Mesendoderm (in vitro differentiated cells): ENCODE results near the gene BIRC2.
A peak's percentile ranks its signal among the peaks of the same experiment; 100 is the strongest.

ENCODE experiments used
- DNase-seq: peaks from one replicate; pipeline ENCODE4 v3.0.0; 2013
- H2AK5ac ChIP-seq: 2 replicates; pipeline ENCODE4 v1.6.1; 2013; ENCODE audit warnings: low read length, inconsistent platforms
- H2BK120ac ChIP-seq: 2 replicates; pipeline ENCODE4 v1.6.1; 2013; ENCODE audit warnings: low read depth, mild to moderate bottlenecking, low read length, moderate library complexity, mixed read lengths
- H2BK15ac ChIP-seq: replicated peaks from 2 replicates; pipeline ENCODE4 v1.6.1; 2013; ENCODE audit warnings: low read depth, mild to moderate bottlenecking, moderate library complexity
- H2BK5ac ChIP-seq: 2 replicates; pipeline ENCODE4 v1.6.1; 2013; ENCODE audit warnings: low read length, inconsistent platforms
- H3K18ac ChIP-seq: 2 replicates; pipeline ENCODE4 v1.6.1; 2013; ENCODE audit warnings: mild to moderate bottlenecking, low read length, mixed read lengths
- H3K23ac ChIP-seq: one replicate; pipeline ENCODE4 v1.6.1; 2013; ENCODE audit warnings: low read length
- H3K27ac ChIP-seq: 2 replicates; pipeline ENCODE4 v1.5.1; 2013; ENCODE audit warnings: low read depth, mild to moderate bottlenecking, inconsistent platforms, low read length, moderate library complexity
- H3K27me3 ChIP-seq: 2 replicates; pipeline ENCODE4 v1.6.1; 2013; ENCODE audit warnings: low read length, control low read depth, mild to moderate bottlenecking, inconsistent platforms; ENCODE audit not compliant: insufficient read depth, poor library complexity
- H3K36me3 ChIP-seq: 2 replicates; pipeline ENCODE4 v1.6.1; 2013; ENCODE audit warnings: low read length, inconsistent platforms; ENCODE audit not compliant: control insufficient read depth, insufficient read depth
- H3K4ac ChIP-seq: one replicate; pipeline ENCODE4 v1.6.1; 2013; ENCODE audit warnings: low read depth, mild to moderate bottlenecking, low read length, moderate library complexity
- H3K4me1 ChIP-seq: 2 replicates; pipeline ENCODE4 v1.6.1; 2013; ENCODE audit warnings: low read depth, low read length, inconsistent platforms; ENCODE audit not compliant: control insufficient read depth
- H3K4me2 ChIP-seq: 2 replicates; pipeline ENCODE4 v1.6.1; 2013; ENCODE audit warnings: low read length
- H3K4me3 ChIP-seq: 2 replicates; pipeline ENCODE4 v1.5.1; 2013; ENCODE audit warnings: mild to moderate bottlenecking, low read length
- H3K56ac ChIP-seq: one replicate; pipeline ENCODE4 v1.6.1; 2013; ENCODE audit warnings: low read length
- H3K79me1 ChIP-seq: 2 replicates; pipeline ENCODE4 v1.6.1; 2013; ENCODE audit warnings: low read length, inconsistent platforms
- H3K79me2 ChIP-seq: 2 replicates; pipeline ENCODE4 v1.6.1; 2013; ENCODE audit warnings: mild to moderate bottlenecking, low read length; ENCODE audit not compliant: control insufficient read depth, insufficient read depth
- H3K9ac ChIP-seq: 2 replicates; pipeline ENCODE4 v1.6.1; 2013; ENCODE audit warnings: low read length, inconsistent platforms
- H4K5ac ChIP-seq: one replicate; pipeline ENCODE4 v1.6.1; 2013; ENCODE audit warnings: low read length
- H4K8ac ChIP-seq: one replicate; pipeline ENCODE4 v1.6.1; 2013; ENCODE audit warnings: low read depth, mild to moderate bottlenecking, control low read depth, low read length, moderate library complexity
- WGBS: extraction: QIAGEN DNeasy Blood & Tissue Kit; methylation state at CpG from one replicate; pipeline ENCODE4 v1.1.7; 2013; ENCODE audit warnings: low lambda C conversion rate, missing lambda C conversion rate; ENCODE audit not compliant: insufficient coverage; ENCODE audit errors: extremely low coverage; 5-methylcytosine and 5-hydroxymethylcytosine counted together

Gene BIRC2

DNA sequence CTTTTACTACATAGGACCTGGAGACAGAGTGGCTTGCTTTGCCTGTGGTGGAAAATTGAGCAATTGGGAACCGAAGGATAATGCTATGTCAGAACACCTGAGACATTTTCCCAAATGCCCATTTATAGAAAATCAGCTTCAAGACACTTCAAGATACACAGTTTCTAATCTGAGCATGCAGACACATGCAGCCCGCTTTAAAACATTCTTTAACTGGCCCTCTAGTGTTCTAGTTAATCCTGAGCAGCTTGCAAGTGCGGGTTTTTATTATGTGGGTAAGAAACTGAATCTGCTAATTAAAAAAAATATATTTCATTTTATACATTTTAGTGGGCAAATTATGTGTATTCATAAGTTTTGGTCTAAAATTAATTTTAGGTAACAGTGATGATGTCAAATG is 21.9 kb upstream of the BIRC2 start:
- Histone ChIP-seq H3K4me3 (no peak overlapping the region), H4K8ac (no peak overlapping the region), H3K79me1 (no peaks in the 10 kb centered on the region), H3K79me2 (no peaks in the 10 kb centered on the region), H3K27ac (no peak overlapping the region), H2BK120ac (no peak overlapping the region), H3K4ac (no peak overlapping the region), H3K23ac (no peak overlapping the region), H3K27me3 (no peaks in the 10 kb centered on the region), H4K5ac (no peak overlapping the region), H2AK5ac (no peak overlapping the region), H2BK5ac (no peak overlapping the region), H3K36me3 (no peaks in the 10 kb centered on the region), H3K4me1 (no peaks in the 10 kb centered on the region), H3K4me2 (no peak overlapping the region), H2BK15ac (no peak overlapping the region), H3K18ac (no peak overlapping the region), H3K9ac (no peak overlapping the region), H3K56ac (no peak overlapping the region)
- peak; percentile 5 for DNase-seq
- WGBS = no CpG with 5 or more reads among the region's 3 CpGs

DNA sequence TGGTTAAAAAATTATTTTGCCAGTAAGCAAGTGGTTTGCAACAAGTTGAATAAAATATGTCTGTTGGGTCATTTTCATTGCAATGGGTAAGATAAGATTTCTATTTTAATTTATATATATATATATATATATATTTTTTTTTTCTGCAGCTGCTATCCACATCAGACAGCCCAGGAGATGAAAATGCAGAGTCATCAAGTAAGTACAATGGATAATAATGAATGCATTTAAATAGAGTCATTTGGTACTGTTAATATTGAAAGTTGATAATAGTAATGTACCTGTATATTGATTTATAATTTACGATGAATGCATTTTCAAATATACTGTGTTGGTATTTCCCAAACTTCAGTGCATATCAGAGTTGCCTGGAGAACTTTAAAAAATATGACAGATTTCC is 18.3 kb upstream of the BIRC2 start:
- H3K23ac ChIP-seq = no peak overlapping the region
- no peaks in the 10 kb centered on the region for H3K79me2 ChIP-seq
- no peaks in the 10 kb centered on the region for H3K27me3 ChIP-seq
- no peak overlapping the region for H3K4ac ChIP-seq
- no peak overlapping the region for H3K4me3 ChIP-seq
- H3K79me1 ChIP-seq = no peaks in the 10 kb centered on the region
- no peak overlapping the region for H4K5ac ChIP-seq
- no peaks in the 10 kb centered on the region for H3K4me1 ChIP-seq
- no peak overlapping the region for H2AK5ac ChIP-seq
- H3K36me3 ChIP-seq = no peaks in the 10 kb centered on the region
- no peak overlapping the region for H3K18ac ChIP-seq
- H3K27ac ChIP-seq = no peak overlapping the region
- H4K8ac ChIP-seq = no peak overlapping the region
- WGBS = 100% methylated on average over 1 of the region's 1 CpG
- no peak overlapping the region for H2BK5ac ChIP-seq
- H3K4me2 ChIP-seq = no peak overlapping the region
- H3K56ac ChIP-seq = no peak overlapping the region
- no peak overlapping the region for H2BK120ac ChIP-seq
- DNase-seq = no peak
- H2BK15ac ChIP-seq = no peak overlapping the region
- H3K9ac ChIP-seq = no peak overlapping the region

DNA sequence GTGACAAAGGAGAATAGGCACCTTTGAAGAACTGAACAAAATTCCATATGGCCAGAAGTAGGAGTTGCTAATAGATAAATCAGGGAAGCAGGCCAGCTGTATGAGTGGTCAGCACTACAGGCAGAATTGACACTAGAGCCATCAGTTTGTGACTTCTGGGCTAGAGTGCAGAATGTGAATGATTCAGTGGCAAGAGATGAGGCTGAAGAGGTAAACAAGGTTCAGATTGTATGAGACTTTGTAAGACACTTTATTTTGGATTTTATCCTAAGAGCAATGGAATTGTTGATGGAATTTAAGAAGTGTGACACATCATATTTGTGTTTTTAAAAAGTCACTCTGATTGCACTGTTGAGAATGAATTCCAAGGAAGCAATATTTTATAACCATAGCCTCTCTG is 16.8 kb upstream of the BIRC2 start:
- Histone ChIP-seq H3K56ac (no peak overlapping the region), H3K27ac (no peak overlapping the region), H3K4me3 (no peak overlapping the region)

DNA sequence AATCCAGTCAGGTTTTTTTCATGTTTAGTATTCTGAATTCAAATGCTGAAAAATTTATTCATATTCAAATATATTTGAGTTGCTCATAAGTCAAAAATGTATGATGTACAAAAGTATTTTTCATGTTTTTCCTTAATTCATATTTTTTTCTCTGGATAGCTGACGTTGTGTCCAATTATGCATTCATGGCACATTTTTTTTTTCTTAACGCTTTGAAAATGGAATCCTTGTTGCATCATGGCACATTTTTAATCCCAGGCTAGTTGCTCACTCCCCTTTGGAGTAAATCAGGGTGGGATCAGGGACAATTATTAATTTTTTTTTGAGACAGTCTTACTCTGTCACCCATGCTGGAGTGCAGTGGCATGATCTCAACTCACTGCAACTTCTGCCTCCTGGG is 15.7 kb upstream of the BIRC2 start:
- whole genome bisulfite sequencing = no CpG with 5 or more reads among the region's 2 CpGs
- H4K8ac ChIP-seq = no peak overlapping the region
- no peak overlapping the region for H2BK15ac ChIP-seq
- H4K5ac ChIP-seq = no peak overlapping the region
- H3K4me2 ChIP-seq = no peak overlapping the region
- no peaks in the 10 kb centered on the region for H3K79me1 ChIP-seq
- H2BK120ac ChIP-seq = no peak overlapping the region
- no peaks in the 10 kb centered on the region for H3K4me1 ChIP-seq
- H3K23ac ChIP-seq = no peak overlapping the region
- no peak overlapping the region for H3K9ac ChIP-seq
- H3K56ac ChIP-seq = no peak overlapping the region
- no peak overlapping the region for H3K4ac ChIP-seq
- H2BK5ac ChIP-seq = no peak overlapping the region
- no peaks in the 10 kb centered on the region for H3K79me2 ChIP-seq
- no peak overlapping the region for H3K18ac ChIP-seq
- H3K4me3 ChIP-seq = no peak overlapping the region
- no peak overlapping the region for H3K27ac ChIP-seq
- H3K36me3 ChIP-seq = no peaks in the 10 kb centered on the region
- no peaks in the 10 kb centered on the region for H3K27me3 ChIP-seq
- no peak for DNase-seq
- H2AK5ac ChIP-seq = no peak overlapping the region

More for the DNA sequence above, 16.8 kb upstream of the BIRC2 start:
- no peak overlapping the region for H3K18ac ChIP-seq
- H3K79me1 ChIP-seq = no peaks in the 10 kb centered on the region
- H2BK5ac ChIP-seq = no peak overlapping the region
- H3K9ac ChIP-seq = no peak overlapping the region
- H2BK15ac ChIP-seq = no peak overlapping the region
- no peak overlapping the region for H3K4me2 ChIP-seq
- H3K27me3 ChIP-seq = no peaks in the 10 kb centered on the region
- H3K4me1 ChIP-seq = no peaks in the 10 kb centered on the region
- no peak overlapping the region for H2BK120ac ChIP-seq
- no peak overlapping the region for H3K4ac ChIP-seq
- H3K79me2 ChIP-seq = no peaks in the 10 kb centered on the region
- no peak for DNase-seq
- no peak overlapping the region for H4K8ac ChIP-seq
- H3K23ac ChIP-seq = no peak overlapping the region
- H2AK5ac ChIP-seq = no peak overlapping the region
- no peak overlapping the region for H4K5ac ChIP-seq
- H3K36me3 ChIP-seq = no peaks in the 10 kb centered on the region

DNA sequence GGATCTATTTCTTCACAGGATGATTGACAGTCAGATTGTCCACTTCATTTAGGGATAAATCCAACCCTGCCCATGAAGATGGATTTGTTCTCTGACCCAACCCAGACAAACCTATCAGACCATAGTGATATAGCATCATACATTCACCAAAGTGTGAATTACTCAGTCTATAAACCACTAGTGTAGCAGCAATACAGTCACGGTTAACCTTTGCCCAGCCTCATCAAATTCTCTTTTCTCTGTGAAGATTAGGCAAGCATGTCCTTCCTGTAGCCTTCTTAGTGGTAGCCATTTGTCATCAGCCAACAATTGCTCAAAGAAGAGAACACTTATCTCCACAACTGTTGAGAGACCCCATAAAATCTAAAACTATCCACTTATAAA is 14.4 kb upstream of the BIRC2 start:
- Histone ChIP-seq H3K9ac (no peak overlapping the region), H4K8ac (no peak overlapping the region), H2AK5ac (no peak overlapping the region), H3K4me3 (no peak overlapping the region), H3K27ac (no peak overlapping the region), H3K23ac (no peak overlapping the region), H3K79me1 (no peaks in the 10 kb centered on the region), H2BK15ac (no peak overlapping the region), H3K4me2 (no peak overlapping the region), H3K36me3 (no peaks in the 10 kb centered on the region), H3K4ac (no peak overlapping the region), H3K27me3 (no peaks in the 10 kb centered on the region), H2BK120ac (no peak overlapping the region), H3K18ac (no peak overlapping the region), H3K79me2 (no peaks in the 10 kb centered on the region), H2BK5ac (no peak overlapping the region), H3K4me1 (no peaks in the 10 kb centered on the region), H4K5ac (no peak overlapping the region), H3K56ac (no peak overlapping the region)
- WGBS = no CpG with 5 or more reads among the region's 1 CpG
- DNase-seq = no peak

DNA sequence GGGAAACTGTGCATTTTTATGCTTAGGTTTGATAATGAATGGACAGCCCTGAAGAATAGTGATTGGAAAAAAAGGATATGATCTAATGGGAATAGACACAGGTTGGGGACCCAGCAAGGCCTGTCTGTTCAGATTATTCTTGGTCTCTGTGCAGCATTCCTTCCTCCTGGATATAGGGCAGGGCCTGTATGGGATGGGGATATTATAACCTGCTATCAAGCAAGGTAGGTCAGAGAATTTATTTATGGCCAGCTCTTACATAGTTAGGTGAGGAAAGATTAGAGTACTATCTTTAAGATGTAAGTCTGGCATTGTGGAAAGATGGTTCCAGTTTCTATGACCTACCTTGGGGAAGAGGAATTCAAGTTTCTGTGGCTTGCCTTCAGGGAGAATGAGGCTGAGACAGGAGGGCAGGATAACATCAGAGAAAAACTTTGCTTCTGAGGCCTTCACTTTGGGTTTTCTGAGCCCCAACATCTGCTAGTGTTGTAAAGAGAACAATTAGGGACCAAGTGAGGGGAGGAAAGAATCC is 8.5 kb upstream of the BIRC2 start:
- Histone ChIP-seq H2AK5ac (no peak overlapping the region), H2BK5ac (no peak overlapping the region), H3K4ac (no peak overlapping the region), H3K36me3 (no peaks in the 10 kb centered on the region), H3K4me1 (no peaks in the 10 kb centered on the region), H3K4me3 (no peak overlapping the region), H3K23ac (no peak overlapping the region), H2BK15ac (no peak overlapping the region), H3K9ac (no peak overlapping the region), H3K79me1 (no peaks in the 10 kb centered on the region), H3K27me3 (no peaks in the 10 kb centered on the region), H4K8ac (no peak overlapping the region), H3K18ac (no peak overlapping the region), H3K56ac (no peak overlapping the region), H2BK120ac (no peak overlapping the region), H3K79me2 (no peaks in the 10 kb centered on the region), H3K27ac (no peak overlapping the region), H4K5ac (no peak overlapping the region), H3K4me2 (no peak overlapping the region)
- no peak for DNase-seq
